Tibial nerve (tissue), 4 donors: ENCODE results near the gene BPIFB1. TPM values are rescaled to one million over a fixed set of nuclear protein-coding genes. Genes with fewer than 3 reads are reported as not detected.

ENCODE experiments used
- DNase-seq, 2 donors: peaks; one replicate each; pipeline ENCODE4 v3.0.0-alpha.2; 2019; ENCODE audit warnings: low spot score in 2 of 2
- H3K27ac ChIP-seq, 4 donors: fragments of 200-600 bp; sonication (generic) in 3 of 4; one replicate each; pipeline ENCODE4 v1.5.1; 2017 to 2019; ENCODE audit warnings: mild to moderate bottlenecking in 1 of 4
- H3K27me3 ChIP-seq, 2 donors: fragments of 200-600 bp; sonication (generic) in 1 of 2; one replicate each; pipeline versions ENCODE4 v1.5.1 to v1.6.0; 2017 to 2019
- H3K36me3 ChIP-seq, 3 donors: fragments of 200-600 bp; sonication (generic); one replicate each; pipeline ENCODE4 v1.5.1; 2018 to 2019
- H3K4me1 ChIP-seq, 4 donors: fragments of 200-600 bp; sonication (generic) in 3 of 4; one replicate each; pipeline ENCODE4 v1.5.1; 2017 to 2019
- H3K4me3 ChIP-seq, 4 donors: fragments of 200-600 bp; sonication (generic) in 3 of 4; one replicate each; pipeline ENCODE4 v1.5.1; 2017 to 2019; ENCODE audit warnings: mild to moderate bottlenecking in 1 of 4, moderate library complexity in 1 of 4
- H3K9me3 ChIP-seq, 4 donors: fragments of 200-600 bp; sonication (generic) in 3 of 4; one replicate each; pipeline ENCODE4 v1.5.1; 2017 to 2019
- EP300 ChIP-seq, 2 donors: sonication (generic); formaldehyde crosslinking; IDR thresholded peaks; one replicate each; pipeline ENCODE4 v1.6.1; 2017; ENCODE audit warnings: antibody characterized with exemption in 2 of 2, mild to moderate bottlenecking in 1 of 2
- POLR2A ChIP-seq, 2 donors: fragments of 450-650 bp; IDR thresholded peaks; one replicate each; pipeline ENCODE4 v1.6.1; 2017; ENCODE audit warnings: antibody characterized with exemption in 2 of 2, mild to moderate bottlenecking in 2 of 2, moderate library complexity in 2 of 2
- WGBS, 2 donors: methylation state at CpG; one replicate each; pipeline ENCODE4 v1.1.5; 2018; 5-methylcytosine and 5-hydroxymethylcytosine counted together
- total RNA-seq, 4 donors: library from RNA; depleted of rRNA; stranded (reverse); fragments of >200 nt; gene quantifications; one replicate each; pipeline ENCODE4 v1.1.0, GENCODE V29; 2016
- TF ChIP-seq, protein P1 (sequence below), 5 experiments: fragments of 200-600 bp in 3 of 5; fragments of 450-650 bp in 2 of 5; sonication (generic) in 3 of 5; IDR thresholded peaks; one replicate each; pipeline ENCODE4 v1.5.1; 2016 to 2019; ENCODE audit warnings: antibody characterized with exemption in 5 of 5, mild to moderate bottlenecking in 3 of 5, moderate library complexity in 2 of 5

The BPIFB1 gene
- total RNA-seq, 4 donors from 2014 or later: not detected

DNA sequence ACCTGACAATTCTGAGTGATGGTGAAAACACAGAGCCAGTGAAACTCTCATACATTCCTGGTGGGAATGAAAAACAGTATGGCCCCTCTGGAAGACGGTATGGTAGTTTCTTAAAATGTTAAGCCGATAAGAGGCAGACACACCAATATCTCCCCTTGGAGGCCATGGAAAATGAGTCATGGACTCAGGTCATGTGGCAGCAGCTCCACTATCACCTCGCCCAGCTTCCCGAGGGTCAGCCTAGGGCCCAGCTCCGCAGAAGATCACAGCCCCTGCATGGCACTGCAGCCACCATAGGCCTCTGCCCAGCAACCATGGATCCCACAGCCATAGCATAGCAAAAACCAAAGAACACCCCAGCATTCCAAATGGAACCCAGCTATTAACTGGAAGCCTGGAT, 25.8 kb upstream of the BPIFB1 start:
- peaks cover 0 to 4% (median 0%) of the 10 kb centered on the region in 4 donors for H3K4me1 ChIP-seq
- TF ChIP-seq, protein P1, sequence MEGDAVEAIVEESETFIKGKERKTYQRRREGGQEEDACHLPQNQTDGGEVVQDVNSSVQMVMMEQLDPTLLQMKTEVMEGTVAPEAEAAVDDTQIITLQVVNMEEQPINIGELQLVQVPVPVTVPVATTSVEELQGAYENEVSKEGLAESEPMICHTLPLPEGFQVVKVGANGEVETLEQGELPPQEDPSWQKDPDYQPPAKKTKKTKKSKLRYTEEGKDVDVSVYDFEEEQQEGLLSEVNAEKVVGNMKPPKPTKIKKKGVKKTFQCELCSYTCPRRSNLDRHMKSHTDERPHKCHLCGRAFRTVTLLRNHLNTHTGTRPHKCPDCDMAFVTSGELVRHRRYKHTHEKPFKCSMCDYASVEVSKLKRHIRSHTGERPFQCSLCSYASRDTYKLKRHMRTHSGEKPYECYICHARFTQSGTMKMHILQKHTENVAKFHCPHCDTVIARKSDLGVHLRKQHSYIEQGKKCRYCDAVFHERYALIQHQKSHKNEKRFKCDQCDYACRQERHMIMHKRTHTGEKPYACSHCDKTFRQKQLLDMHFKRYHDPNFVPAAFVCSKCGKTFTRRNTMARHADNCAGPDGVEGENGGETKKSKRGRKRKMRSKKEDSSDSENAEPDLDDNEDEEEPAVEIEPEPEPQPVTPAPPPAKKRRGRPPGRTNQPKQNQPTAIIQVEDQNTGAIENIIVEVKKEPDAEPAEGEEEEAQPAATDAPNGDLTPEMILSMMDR (IDR thresholded peaks at IDR 0.05): no peak
- no peak for TF ChIP-seq POLR2A (IDR thresholded peaks at IDR 0.05)

DNA sequence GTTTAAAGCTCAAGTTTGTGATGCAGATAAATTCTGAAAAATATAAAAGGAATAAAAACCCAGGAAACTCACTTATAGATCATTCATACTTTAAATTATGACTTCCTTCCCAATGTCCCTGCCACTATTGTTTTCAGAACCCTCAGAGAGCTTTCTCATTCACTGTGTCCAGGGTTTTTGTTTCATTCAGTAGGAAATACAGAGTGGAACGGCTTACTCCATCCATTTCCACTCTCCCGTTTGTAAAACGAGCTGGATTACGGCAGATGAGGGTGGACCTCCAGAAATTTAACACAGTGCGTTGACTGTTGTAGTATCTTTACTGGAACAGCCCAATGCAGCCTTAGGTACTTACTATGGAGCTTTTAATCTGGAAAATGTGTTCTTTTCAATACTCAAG, 23.6 kb upstream of the BPIFB1 start:
- no peak overlapping the region for H3K4me3 ChIP-seq
- WGBS, 2 donors: 52 to 56% methylated on average over 5 of the region's 5 CpGs
- DNase-seq: no peak
- no peaks in the 10 kb centered on the region for H3K36me3 ChIP-seq
- H3K27ac ChIP-seq: no peak overlapping the region
- peaks cover 0 to 12% (median 5%) of the 10 kb centered on the region in 4 donors for H3K4me1 ChIP-seq
- peaks cover 0 to 16% (median 0%) of the 10 kb centered on the region in 4 donors for H3K9me3 ChIP-seq
- H3K27me3 ChIP-seq: no peaks in the 10 kb centered on the region
- TF ChIP-seq EP300 (IDR thresholded peaks at IDR 0.05): no peak
- no peak for TF ChIP-seq POLR2A (IDR thresholded peaks at IDR 0.05)
- TF ChIP-seq, protein P1 (IDR thresholded peaks at IDR 0.05): no peak

More for the DNA sequence above, 25.8 kb upstream of the BPIFB1 start:
- H3K27me3 ChIP-seq: no peaks in the 10 kb centered on the region
- no peak overlapping the region for H3K4me3 ChIP-seq
- 77 to 83% methylated on average over 5 of the region's 5 CpGs for WGBS, 2 donors
- H3K36me3 ChIP-seq: no peaks in the 10 kb centered on the region
- no peak overlapping the region for H3K27ac ChIP-seq
- peaks cover 0 to 16% (median 0%) of the 10 kb centered on the region in 4 donors for H3K9me3 ChIP-seq
- DNase-seq: no peak

DNA sequence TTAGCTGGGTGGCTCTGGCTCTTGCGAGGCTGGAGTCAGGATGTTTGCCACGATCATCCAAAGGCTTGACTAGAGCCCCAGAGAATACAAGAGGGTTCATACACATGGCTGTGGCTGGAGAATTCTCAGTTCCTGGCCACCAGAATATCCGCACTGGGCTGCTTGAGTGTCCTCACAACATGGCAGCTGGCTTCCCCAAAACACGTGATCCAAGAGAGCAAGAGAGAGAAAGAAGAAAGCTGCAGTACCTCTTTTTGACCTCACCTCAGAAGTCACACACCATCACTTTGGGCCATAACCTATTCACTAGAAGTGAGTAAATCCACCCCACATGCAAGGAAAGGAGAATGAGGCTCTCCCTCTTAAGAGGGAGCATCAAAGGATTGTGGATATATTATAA, 21.5 kb upstream of the BPIFB1 start:
- Histone ChIP-seq H3K9me3 (peaks cover 0 to 5% (median 0%) of the 10 kb centered on the region in 4 donors), H3K27ac (no peak overlapping the region), H3K4me3 (no peak overlapping the region), H3K27me3 (no peaks in the 10 kb centered on the region), H3K4me1 (peaks cover 0 to 12% (median 5%) of the 10 kb centered on the region in 4 donors), H3K36me3 (no peaks in the 10 kb centered on the region)
- TF ChIP-seq, protein P1 (IDR thresholded peaks at IDR 0.05): no peak
- TF ChIP-seq POLR2A (IDR thresholded peaks at IDR 0.05) (no peak), EP300 (IDR thresholded peaks at IDR 0.05) (no peak)
- WGBS, 2 donors: 72 to 78% methylated on average over 4 of the region's 4 CpGs
- no peak for DNase-seq

DNA sequence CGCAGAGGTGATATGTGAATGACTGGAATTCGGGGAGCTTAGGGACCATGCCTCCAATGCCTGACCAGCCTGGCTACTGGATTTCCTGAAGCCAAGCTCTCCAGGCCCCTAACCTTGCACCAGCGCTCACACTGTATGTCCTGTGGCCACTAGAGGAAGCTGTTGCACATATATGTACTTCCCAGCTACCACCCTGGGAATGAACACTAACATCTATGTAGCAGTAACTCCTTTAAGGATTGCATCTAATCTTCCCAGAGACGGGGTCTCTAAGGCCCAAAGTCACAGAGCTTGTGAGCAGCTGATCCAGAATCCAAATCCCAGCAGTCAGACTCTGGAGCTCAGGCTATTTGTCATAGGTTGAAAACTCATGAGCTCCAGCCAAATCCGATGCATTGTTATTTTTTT, 20.4 kb upstream of the BPIFB1 start:
- 7 to 10% methylated on average over 5 of the region's 5 CpGs for WGBS, 2 donors
- H3K9me3 ChIP-seq: peaks cover 0 to 5% (median 0%) of the 10 kb centered on the region in 4 donors
- H3K27me3 ChIP-seq: no peaks in the 10 kb centered on the region

DNA sequence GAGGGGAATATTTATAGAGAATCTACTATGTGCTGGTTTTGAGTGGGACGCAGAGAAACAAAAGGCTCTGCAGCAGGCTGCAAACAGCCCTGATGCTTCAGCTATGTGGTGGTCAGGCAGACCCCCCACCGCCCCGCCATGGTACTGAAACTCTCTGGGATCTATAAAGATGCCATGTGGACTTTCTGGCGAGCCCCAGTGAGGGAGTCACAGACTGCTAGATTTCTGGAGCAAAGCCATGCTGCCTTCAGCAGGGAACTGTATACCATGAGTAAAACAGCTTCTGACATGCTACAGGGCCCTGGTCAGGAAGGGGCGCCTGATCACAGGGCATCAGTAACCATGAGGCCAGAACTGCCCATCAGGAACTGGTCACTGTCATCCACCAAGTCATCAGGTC, 19.2 kb upstream of the BPIFB1 start:
- H3K27me3 ChIP-seq: peaks cover 0 to 6% of the 10 kb centered on the region in 2 donors
- no peak for DNase-seq

More for the DNA sequence above, 20.4 kb upstream of the BPIFB1 start:
- TF ChIP-seq POLR2A (IDR thresholded peaks at IDR 0.05) (no peak), EP300 (IDR thresholded peaks at IDR 0.05) (no peak)
- TF ChIP-seq, protein P1 (IDR thresholded peaks at IDR 0.05): peak; percentile 25 to 43 (median 31)
- no peaks in the 10 kb centered on the region for H3K36me3 ChIP-seq
- H3K4me3 ChIP-seq: no peak overlapping the region
- peaks cover 0 to 12% (median 5%) of the 10 kb centered on the region in 4 donors for H3K4me1 ChIP-seq
- peak overlapping the region in 1 of 4 donors; percentile 25 for H3K27ac ChIP-seq
- peak in 1 of 2 donors; percentile 33 for DNase-seq

More for the DNA sequence above, 19.2 kb upstream of the BPIFB1 start:
- 37 to 56% methylated on average over 4 to 5 of the region's 5 CpGs for WGBS, 2 donors
- Histone ChIP-seq H3K4me3 (no peak overlapping the region), H3K36me3 (no peaks in the 10 kb centered on the region), H3K9me3 (peaks cover 0 to 5% (median 0%) of the 10 kb centered on the region in 4 donors), H3K27ac (no peak overlapping the region), H3K4me1 (peaks cover 0 to 12% (median 5%) of the 10 kb centered on the region in 4 donors)
- TF ChIP-seq POLR2A (IDR thresholded peaks at IDR 0.05) (no peak), EP300 (IDR thresholded peaks at IDR 0.05) (no peak)
- TF ChIP-seq, protein P1 (IDR thresholded peaks at IDR 0.05): no peak
